OCI-M1 (cell line): ENCODE measurements around the gene CENATAC.
A peak's percentile ranks its signal among the peaks of the same experiment; 100 is the strongest.
"Not testable (repeated sequence)": the region's sequence is repeated elsewhere in the genome, so short reads cannot be mapped to it uniquely, and the experiment has no call there.

Experiments used
- DNase-seq: peaks from one replicate; lab custom pipeline; 2025; lab: John Stamatoyannopoulos, UW

The CENATAC gene, protein sequence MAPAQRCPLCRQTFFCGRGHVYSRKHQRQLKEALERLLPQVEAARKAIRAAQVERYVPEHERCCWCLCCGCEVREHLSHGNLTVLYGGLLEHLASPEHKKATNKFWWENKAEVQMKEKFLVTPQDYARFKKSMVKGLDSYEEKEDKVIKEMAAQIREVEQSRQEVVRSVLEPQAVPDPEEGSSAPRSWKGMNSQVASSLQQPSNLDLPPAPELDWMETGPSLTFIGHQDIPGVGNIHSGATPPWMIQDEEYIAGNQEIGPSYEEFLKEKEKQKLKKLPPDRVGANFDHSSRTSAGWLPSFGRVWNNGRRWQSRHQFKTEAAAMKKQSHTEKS

DNA sequence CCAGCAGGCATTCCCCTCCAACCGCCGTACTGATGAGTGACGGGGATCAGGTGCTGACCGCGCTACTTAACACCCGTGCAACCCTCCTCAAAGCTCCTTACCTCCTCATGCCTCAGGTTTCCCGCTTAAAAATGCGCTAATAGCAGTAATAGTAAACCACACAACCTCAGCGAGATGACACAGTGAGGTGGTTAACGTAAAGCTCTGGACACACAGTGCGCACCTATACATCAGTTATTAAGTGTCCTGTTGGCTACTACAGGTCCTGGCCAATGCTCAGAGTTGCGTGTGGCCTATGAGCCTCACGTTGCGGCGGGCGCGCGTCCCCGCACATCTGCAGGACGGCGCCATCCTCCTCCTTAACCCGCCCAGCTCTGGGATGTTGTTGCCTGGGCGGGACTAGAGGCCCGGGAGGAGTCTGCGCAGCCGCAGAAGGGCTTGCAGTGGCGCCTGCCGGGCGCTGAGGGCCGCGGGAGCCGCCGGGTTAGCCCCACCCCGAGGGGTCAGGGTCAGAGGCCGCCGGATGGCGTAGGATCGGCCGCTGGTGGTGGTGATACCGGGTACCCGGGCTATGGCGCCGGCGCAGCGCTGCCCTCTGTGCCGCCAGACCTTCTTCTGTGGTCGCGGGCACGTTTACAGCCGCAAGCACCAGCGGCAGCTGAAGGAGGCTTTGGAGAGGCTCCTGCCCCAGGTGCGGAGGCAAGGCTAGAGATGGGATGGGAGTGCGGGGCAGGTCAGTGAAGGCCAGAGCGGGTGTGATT lies at the start of gene CENATAC:
Gene CENATAC (plus strand): TSS at position 512 of the 761 bp plus-strand sequence. CDS start 60 bp downstream, at position 572.
- DNase-seq = peak; percentile 99

DNA sequence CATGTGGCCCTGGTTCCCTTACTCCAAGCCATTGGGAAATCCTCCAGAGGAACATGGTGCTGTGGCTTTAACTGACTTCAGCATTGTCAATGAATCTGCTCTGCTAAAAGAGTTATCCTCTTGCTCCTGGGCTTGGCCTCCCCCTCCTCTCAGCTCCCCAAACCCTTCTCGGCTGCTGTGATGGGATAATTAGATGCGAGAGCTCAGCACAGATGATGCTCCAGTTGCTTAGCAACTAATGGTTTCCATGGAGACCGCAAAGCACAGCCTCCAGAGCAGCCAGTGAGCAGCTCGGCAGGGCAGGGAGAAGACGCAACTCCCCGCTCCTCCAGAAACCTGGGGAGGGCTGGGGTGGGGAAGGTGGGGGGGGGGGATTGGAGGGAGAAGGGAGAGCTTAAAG lies 44.7 kb upstream of the CENATAC start:
- no peak for DNase-seq

DNA sequence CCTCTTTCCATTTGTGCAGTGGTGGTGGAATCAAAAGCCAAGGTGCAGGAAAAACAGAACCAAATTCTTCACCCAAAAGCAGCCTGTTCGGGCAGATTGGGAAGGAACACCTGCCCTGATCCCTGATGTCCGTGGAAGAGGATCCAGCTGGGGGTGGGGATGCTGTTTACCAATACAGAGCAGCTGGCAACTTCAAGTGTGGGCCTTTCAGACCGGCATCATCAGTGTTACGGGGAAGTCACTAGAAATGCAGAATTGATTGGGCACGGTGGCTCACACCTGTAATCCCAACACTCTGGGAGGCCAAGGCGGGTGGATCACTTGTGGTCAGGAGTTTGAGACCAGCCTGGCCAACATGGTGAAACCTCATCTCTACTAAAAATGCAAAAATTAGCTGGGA lies 44.0 kb upstream of the CENATAC start:
- not testable (repeated sequence) for DNase-seq

DNA sequence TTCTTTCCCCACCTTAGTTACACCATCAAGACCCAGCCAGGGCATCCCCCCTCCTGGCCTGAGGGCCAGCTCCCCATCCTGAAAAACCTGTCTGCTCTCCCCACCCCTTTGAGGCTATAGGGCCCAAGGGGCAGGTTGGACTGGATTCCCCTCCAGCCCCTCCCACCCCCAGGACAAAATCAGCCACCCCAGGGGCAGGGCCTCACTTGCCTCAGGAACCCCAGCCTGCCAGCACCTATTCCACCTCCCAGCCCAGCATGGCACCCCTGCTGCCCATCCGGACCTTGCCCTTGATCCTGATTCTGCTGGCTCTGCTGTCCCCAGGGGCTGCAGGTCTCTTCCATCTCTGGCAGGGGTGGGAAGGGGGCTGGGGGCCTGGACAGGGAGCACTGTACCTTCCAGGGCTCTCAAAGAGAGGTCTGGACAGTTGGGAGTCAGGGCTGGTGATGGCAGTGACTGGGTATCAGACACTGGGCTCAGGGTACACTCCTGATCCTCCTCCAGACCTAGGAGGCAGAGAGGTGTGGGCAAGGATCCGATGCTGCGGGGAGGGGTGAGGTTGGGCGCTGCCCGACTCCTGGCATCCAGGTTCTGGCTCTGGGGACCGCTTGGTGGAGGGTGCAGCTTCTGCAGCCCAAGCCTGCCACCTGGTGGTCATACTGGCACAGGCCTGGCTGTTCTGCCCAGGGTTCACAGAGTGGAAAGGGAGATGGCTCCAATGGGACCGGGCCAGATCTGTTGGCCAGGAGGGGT lies 41.7 kb upstream of the CENATAC start, which contains the start of gene UPK2:
Gene UPK2 (plus strand): TSS at position 205 of the 753 bp plus-strand sequence. CDS start 53 bp downstream, at position 258.
- peak; percentile 92 for DNase-seq

DNA sequence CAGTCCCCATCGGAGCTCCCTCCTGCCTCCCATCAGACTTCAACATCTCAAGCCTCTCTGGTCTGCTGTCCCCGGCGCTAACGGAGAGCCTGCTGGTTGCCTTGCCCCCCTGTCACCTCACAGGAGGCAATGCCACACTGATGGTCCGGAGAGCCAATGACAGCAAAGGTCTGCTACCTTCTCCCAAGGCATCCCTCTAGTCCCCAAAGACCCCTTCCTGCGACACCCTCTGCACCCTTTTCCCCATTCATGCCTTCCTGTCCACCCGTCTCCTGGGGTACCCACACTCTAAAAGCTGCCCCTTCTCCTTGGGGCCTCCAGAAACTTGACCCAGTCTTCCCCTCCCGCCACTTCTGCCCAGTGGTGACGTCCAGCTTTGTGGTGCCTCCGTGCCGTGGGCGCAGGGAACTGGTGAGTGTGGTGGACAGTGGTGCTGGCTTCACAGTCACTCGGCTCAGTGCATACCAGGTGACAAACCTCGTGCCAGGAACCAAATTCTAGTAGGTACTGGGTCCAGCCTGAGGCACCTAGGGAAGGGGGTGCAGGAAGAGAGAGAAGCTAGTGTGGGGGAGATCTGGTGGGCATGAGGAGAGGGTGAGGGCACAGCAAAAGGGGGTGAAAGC lies 41.0 kb upstream of the CENATAC start:
- no peak for DNase-seq

DNA sequence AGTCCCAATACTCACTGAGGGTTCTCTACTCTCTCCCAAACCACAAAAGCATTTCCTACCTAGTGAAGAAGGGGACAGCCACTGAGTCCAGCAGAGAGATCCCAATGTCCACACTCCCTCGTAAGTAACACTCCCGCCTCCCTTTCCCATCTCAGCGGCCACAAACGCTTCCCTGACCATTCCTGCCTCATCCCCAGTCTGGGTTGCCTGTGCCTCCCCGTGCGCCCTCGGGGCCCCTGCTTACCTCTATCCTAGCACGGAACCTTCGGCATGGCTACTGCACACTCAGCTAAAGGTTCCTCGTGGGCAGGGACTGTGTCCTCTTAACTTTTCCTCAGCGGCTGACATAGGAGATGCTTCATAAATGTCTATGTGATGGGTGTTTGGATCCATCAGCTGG lies 40.4 kb upstream of the CENATAC start:
- no peak for DNase-seq

DNA sequence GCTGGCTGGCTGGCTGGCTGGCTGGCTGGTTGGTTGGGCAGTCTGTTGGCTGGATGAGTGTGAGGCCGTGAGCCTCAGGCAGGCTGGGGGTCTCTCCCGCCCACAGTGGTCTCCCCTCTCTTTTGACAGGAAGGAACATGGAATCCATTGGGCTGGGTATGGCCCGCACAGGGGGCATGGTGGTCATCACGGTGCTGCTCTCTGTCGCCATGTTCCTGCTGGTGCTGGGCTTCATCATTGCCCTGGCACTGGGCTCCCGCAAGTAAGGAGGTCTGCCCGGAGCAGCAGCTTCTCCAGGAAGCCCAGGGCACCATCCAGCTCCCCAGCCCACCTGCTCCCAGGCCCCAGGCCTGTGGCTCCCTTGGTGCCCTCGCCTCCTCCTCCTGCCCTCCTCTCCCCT lies 40.0 kb upstream of the CENATAC start:
- DNase-seq = no peak

DNA sequence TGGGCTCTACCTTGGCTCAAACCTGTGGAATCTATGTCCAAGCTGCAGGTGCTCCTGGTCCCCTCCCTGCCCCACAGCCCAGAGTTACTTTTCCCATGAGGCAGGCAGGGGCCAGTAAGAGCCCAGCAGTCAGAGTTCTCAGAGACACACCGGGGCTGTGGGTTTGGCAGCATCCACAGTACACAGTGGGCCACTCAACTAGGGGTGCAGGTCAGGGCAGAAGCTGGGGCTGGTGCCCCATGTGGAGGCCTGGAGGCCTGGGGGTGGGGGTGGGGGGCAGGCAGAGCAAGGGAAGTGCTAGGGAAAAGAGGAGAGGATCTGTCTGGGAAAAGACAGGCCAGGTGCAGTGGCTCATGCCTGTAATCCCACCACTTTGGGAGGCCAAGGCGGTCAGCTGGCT lies 39.4 kb upstream of the CENATAC start:
- no peak for DNase-seq

DNA sequence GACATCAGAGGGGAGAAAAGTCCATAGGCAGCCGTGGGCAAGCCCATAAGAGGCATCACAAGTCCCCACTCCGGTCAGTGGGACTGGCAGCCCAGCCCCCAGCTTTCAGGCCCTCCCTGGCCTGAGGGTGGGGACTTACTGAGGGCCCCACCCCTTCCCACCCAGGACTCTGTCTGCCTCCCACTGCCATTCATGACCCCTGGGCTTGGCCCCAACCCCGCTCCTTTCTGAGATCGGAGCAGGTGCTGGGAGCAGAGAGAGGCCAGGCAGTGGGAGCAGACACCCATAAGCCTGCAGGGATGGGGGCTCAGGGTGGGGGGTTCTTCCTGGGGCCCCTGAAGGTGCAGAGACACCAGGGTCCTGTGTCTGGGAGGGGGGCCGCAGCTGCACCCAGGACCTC lies 36.7 kb upstream of the CENATAC start:
- no peak for DNase-seq

DNA sequence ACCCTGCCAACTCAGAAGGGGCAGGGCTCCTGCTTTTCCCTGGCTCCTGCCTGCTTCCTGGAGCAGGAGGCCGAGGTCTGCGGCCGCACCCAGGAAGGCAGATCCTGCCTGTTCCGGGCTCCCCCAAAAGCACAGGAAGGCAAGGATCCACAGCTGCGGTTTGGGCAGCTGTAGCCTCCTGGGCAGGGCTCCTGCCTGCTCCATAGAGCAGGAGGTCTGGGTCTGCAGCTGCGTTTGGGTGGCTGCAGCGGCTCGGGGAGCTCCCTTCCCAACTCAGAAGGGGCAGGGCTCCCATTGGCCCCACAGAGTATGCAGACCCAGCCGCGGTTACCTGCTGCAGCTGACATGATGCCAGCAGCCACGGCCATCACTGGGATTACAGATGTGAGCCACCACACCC lies 36.3 kb upstream of the CENATAC start:
- no peak for DNase-seq

DNA sequence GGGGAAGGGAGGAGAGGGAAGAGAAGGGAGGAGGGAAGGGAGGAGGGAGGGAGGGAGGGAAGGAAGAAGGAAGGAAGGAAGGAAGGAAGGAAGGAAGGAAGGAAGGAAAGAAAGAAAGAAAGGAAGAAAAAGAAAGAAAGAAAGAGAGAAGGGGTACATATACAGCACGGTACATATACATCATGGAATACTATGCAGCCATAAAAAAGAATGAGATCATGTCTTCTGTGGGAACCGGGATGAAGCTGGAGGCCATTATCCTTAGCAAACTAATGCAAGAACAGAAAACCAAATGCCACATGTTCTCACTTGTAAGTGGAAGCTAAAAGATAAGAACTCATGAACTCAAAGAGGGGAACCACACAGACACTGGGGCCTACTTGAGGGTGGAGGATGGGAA lies 28.4 kb upstream of the CENATAC start:
- not testable (repeated sequence) for DNase-seq

DNA sequence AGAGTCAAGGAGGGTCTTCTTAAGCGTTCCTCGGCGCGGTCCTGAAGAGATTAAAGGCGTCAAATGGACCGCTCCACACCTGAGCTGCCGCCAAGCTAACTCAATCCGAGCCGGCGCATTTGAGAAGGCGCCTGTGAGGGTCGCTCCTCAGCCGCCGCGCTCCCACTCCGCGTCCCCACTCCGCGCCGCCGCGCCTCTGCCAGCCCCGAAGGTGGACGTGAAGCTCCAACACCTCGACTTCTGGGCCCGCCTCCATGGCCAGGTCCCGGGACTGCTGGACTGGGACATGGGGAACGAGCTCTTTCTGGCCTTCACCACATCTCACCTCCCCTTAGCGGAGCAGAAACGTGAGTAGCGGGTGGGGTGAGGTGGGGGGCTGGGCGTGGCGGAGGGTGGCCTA lies 26.3 kb upstream of the CENATAC start, which contains the start of gene FOXR1:
Gene FOXR1 (plus strand): TSS at position 116 of the 400 bp plus-strand sequence. CDS start 171 bp downstream, at position 287.
- DNase-seq = no peak

DNA sequence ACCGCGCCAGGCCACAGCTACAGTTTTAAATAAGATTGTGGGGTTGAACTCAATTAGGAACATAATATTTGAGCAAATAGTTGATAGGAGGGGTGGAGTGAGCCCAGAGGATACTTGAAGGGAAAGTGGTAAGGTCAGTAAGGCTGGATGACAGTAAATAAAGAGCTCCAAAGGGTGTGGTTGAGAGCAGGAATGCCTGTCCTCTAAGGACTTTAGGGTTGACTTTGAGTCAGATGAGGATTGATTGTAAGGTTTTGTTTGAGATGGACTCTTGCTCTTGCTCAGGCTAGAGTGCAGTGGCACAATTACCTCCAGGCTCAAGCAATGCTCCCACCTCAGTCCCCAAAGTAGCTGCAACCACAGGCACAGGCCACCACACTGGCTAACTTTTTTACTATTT lies 24.0 kb upstream of the CENATAC start:
- no peak for DNase-seq

DNA sequence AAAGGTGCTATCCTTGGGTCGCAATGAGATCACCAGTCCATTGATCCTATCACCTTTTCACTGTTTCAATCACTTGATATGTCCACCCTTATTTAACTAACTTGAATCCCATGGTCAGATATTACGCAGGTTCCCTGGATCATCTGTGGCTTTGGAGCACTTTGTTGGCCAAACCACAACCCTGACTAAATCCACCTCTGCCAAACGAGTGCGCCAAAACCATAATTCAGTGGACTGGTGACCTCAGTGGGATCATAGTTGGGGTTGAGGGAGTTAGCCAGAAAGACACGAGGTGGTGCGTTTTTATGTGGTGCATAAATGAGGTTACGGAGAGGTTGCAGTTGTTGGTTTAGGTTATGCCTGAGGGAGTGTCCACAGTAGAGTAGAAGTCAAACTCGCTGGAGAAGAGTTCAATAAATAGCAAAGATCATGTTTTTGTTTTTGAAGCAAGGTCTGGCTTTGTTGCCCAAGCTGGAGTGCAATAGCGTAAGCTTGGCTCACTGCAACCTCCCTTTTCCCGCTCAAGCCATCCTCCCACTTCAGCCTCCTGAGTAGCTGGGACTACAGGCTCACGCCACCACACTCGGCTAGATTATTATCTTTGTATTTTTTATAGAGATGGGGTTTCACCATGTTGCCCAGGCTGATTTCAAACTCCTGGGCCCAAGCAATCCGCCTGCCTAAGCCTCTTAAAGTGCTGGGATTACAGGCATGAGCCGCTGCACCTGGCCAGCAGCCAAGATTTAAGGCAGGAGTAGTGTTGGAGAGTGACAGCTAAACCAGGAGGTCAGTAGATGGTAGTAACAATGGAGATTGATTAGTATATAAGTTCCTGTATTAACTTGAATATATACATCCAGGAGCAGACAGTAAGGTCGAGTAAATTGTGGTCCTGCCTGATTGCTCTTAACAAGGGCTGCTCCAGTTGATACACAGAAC lies 21.9 kb upstream of the CENATAC start:
- no peak for DNase-seq

DNA sequence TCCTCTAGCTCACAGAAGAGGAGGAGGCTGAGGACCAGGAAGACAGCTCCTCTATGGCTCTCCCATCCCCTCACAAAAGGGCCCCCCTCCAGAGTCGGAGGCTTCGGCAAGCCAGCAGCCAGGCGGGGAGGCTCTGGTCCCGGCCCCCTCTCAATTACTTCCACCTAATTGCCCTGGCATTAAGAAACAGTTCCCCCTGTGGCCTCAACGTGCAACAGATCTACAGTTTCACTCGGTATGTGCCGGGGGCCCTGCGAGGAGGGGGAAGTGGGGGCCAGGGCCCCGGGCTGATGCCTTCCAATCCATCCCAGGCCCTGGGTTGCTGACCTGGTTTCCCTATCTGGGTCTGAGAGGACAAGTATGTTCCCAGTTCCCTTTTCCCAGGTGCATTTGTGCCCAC lies 18.5 kb upstream of the CENATAC start:
- DNase-seq = no peak

DNA sequence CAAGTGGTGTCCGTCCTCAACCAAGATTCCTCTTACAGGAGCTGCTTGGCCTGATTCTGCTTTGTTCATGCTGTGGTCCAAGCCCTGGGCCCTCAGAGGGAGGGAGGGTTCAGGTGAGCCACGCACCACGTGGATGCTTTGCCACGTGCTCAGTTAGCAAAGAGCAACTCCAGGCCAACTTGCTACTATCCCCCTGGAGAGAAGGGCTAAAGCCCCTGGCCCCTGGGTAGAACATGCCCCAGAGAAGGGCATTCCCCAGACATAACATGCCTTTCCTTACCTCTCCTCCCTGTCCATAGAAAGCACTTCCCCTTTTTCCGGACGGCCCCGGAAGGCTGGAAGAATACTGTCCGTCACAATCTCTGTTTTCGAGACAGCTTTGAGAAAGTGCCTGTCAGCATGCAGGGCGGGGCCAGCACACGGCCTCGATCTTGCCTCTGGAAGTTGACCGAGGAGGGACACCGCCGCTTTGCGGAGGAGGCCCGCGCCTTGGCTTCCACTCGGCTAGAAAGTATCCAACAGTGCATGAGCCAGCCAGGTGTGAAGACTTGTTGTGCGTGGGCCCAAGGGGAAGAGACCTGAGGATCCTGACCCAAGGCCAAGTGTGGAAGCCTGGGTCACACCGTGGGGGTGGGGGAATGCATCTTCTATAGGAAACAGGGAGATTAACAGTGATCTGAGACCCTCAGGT lies 17.6 kb upstream of the CENATAC start:
- peak; percentile 37 for DNase-seq

DNA sequence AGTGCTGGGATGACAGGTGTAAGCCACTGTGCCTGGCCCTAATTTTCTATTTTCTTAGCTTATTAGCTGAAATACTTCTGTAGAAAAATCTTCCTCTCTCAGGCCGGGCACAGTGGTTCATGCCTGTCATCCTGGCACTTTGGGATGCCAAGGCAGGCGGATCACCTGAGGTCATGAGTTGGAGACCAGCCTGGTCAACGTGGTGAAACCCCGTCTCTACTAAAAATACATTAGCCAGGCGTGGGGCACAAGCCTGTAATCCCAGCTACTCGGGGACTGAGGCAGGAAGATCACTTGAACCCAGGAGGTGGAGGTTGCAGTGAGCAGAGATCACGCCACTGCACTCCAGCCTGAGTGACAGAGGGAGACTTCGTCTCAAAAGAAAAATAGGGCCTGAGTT lies 13.6 kb upstream of the CENATAC start:
- not testable (repeated sequence) for DNase-seq

DNA sequence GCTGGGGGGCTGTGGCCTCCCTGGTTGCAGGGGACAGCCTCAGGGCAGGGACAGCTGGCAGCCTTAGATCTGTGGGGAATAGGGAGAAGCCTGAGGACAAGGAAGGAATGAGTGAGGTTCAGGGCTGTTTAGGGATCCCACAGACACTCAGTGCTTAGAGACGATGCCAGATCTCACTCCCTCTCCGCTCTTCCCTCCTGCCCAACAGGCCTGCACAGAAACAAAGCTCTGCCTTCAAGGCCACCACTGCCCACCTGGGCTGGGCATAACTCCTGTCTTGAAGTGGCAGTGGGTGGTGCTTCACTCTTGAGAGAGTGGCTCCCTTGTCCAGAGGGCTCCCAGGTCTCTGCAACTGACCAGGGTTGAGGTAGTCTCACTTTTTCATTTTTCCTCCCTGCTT lies 13.1 kb upstream of the CENATAC start:
- no peak for DNase-seq

DNA sequence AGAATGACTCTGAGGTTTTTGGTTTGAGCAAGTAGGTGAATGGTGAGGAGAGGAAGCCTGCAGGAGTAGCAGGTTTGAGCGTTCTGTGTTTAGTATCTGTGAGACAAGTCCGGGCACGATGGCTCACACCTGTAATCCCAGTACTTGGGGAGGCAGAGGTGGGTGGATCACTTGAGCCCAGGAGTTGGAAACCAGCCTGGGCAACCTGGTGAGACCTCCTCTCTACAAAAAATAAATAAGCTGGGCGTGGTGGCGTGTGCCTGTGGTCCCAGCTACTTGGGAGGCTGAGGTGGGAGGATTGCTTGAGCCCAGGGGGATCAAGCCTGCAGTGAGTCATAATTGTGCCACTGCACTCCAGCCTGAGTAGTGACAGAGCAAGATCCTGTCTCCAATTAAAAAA lies 9.7 kb upstream of the CENATAC start:
- no peak for DNase-seq

DNA sequence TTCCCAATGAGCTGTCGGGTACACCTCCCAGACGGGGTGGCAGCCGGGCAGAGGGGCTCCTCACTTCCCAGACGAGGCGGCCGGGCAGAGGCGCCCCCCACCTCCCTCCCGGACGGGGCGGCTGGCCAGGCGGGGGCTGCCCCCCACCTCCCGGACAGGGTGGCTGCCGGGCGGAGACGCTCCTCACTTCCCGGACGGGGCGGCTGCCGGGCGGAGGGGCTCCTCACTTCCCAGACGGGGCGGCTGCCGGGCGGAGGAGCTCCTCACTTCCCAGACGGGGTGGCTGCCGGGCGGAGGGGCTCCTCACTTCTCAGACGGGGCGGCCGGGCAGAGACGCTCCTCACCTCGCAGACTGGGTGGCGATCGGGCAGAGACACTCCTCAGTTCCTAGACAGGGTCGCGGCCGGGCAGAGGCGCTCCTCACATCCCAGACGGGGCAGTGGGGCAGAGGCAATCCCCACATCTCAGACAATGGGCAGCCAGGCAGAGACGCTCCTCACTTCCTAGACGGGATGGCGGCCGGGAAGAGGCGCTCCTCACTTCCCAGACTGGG lies 6.4 kb upstream of the CENATAC start:
- not testable (repeated sequence) for DNase-seq
